Measurements from ENCODE around the gene PIR.

PIR gene

DNA sequence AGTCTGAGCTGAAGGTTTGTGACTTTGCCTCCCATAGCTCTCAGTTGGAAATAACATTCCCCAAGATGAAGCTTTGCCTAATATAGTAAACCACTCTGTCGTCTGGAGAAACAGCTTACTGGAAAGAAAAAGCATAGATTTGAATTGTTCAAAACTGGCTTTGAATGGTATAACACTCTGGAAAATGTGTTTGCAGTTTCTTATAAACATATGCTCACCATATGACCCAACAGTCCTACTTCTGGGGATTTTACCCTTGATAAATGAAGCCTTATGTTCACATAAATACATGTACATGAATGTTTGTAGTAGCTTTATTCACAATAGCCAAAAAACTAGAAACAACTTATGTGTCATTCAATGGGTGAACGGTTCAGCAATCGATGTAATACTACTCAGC lies 119.2 kb downstream of the PIR start:
- TF ChIP-seq FOXP2 (optimal IDR thresholded peaks at IDR 0.05; ENCODE audit: borderline replicate concordance, extremely low read depth, extremely low read length, insufficient read depth) (no peak), SIN3A (IDR thresholded peaks at IDR 0.05; ENCODE audit: borderline replicate concordance, insufficient read depth, low read length) (no peak), POLR2AphosphoS5 (IDR thresholded peaks at IDR 0.05; ENCODE audit: low read depth, low read length) (no peak), TAF1 (IDR thresholded peaks at IDR 0.05; ENCODE audit: borderline replicate concordance, insufficient read depth, low read length) (no peak)
- TF ChIP-seq, protein P1, sequence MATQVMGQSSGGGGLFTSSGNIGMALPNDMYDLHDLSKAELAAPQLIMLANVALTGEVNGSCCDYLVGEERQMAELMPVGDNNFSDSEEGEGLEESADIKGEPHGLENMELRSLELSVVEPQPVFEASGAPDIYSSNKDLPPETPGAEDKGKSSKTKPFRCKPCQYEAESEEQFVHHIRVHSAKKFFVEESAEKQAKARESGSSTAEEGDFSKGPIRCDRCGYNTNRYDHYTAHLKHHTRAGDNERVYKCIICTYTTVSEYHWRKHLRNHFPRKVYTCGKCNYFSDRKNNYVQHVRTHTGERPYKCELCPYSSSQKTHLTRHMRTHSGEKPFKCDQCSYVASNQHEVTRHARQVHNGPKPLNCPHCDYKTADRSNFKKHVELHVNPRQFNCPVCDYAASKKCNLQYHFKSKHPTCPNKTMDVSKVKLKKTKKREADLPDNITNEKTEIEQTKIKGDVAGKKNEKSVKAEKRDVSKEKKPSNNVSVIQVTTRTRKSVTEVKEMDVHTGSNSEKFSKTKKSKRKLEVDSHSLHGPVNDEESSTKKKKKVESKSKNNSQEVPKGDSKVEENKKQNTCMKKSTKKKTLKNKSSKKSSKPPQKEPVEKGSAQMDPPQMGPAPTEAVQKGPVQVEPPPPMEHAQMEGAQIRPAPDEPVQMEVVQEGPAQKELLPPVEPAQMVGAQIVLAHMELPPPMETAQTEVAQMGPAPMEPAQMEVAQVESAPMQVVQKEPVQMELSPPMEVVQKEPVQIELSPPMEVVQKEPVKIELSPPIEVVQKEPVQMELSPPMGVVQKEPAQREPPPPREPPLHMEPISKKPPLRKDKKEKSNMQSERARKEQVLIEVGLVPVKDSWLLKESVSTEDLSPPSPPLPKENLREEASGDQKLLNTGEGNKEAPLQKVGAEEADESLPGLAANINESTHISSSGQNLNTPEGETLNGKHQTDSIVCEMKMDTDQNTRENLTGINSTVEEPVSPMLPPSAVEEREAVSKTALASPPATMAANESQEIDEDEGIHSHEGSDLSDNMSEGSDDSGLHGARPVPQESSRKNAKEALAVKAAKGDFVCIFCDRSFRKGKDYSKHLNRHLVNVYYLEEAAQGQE (IDR thresholded peaks at IDR 0.05; ENCODE audit: insufficient read depth in 1 of 2, low read depth in 2 of 2, low read length in 2 of 2): no peak

DNA sequence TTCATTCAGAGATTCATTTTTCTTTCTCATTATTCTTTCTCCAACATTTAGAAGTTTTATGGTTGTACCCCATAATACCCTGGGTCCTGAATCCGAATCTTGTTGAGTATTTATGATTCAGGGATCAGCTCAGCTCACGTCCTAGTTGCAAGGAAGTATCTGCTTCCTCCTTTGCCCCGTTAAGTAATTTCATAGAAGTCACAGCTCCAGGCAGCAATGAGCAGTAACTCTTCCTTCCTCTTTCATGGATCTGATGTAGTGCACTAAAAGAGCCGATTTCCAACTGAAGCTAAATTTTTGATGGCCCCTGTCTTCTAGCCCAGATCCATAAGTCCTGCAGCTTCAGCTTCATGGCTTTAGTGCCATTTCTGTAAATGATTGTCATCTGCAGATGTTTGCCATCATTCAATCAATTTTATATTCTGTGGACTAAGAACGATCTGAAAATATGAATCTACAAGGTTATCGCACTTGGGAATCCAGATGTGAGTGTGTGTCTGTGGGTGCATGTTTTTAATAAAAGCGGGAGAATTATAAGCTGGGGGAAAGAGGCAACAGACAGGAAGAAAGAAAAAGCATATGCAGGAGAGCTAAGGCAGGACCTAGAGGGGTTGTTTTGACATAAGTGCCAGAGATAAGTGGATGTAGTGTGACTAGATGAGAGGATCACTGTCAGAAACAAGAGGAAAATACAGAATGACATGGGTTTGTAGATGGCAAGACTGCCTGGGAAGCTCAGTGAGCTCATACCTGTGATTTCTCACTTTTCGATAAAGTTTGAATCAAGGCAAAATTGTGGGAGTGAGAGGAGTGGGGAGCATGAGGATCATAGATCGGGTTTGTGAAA lies 126.4 kb downstream of the PIR start:
- TF ChIP-seq, protein P1 (IDR thresholded peaks at IDR 0.05; ENCODE audit: insufficient read depth in 1 of 2, low read depth in 2 of 2, low read length in 2 of 2): no peak
- TF ChIP-seq FOXP2 (optimal IDR thresholded peaks at IDR 0.05; ENCODE audit: borderline replicate concordance, extremely low read depth, extremely low read length, insufficient read depth): no peak

DNA sequence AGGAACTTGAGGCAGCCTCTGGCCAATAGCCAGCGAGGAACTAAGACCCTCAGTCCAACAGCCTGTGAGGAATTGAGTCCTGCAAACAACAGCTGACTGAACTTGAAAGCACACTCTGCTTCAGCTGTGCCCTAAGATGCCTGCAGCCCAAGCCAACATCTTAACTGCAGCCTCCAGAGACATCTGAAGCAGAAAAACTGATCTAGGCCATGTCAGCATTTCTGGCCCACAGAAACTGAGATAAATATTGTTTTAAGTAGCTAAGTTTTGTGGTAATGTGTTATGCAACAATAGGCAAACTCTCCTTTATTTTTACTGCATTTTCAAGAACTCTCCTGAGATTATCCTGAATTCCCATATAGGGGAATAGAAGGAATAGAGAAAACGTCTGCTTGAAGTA lies 133.4 kb downstream of the PIR start:
- TF ChIP-seq, protein P1 (IDR thresholded peaks at IDR 0.05; ENCODE audit: insufficient read depth in 1 of 2, low read depth in 2 of 2, low read length in 2 of 2): no peak
- no peak for TF ChIP-seq SIN3A (IDR thresholded peaks at IDR 0.05; ENCODE audit: borderline replicate concordance, insufficient read depth, low read length)
- TF ChIP-seq FOXP2 (optimal IDR thresholded peaks at IDR 0.05; ENCODE audit: borderline replicate concordance, extremely low read depth, extremely low read length, insufficient read depth): no peak
- TF ChIP-seq TAF1 (IDR thresholded peaks at IDR 0.05; ENCODE audit: borderline replicate concordance, insufficient read depth, low read length): no peak
- TF ChIP-seq POLR2AphosphoS5 (IDR thresholded peaks at IDR 0.05; ENCODE audit: low read depth, low read length): no peak

DNA sequence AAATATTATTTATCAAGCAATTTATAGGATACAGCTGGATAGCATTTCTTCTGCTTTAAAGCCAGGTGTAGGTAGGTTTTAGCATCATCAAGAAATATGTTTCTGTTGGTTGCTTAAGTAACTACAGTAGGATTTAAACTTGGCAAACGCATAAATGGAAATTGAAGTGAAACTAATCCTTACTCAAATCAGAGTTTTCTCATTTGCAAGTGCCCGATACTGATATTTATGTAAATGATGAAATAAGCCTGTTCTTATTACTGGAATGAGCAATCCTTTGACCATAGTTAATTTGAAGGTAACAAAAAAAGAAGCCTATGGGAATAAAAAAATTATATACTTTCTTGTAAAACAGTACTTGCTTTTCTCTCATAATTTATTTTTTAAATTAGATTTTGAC lies 134.6 kb downstream of the PIR start:
- TF ChIP-seq FOXP2 (optimal IDR thresholded peaks at IDR 0.05; ENCODE audit: borderline replicate concordance, extremely low read depth, extremely low read length, insufficient read depth): no peak
- TF ChIP-seq TAF1 (IDR thresholded peaks at IDR 0.05; ENCODE audit: borderline replicate concordance, insufficient read depth, low read length): no peak
- no peak for TF ChIP-seq SIN3A (IDR thresholded peaks at IDR 0.05; ENCODE audit: borderline replicate concordance, insufficient read depth, low read length)
- TF ChIP-seq POLR2AphosphoS5 (IDR thresholded peaks at IDR 0.05; ENCODE audit: low read depth, low read length): no peak
- TF ChIP-seq, protein P1 (IDR thresholded peaks at IDR 0.05; ENCODE audit: insufficient read depth in 1 of 2, low read depth in 2 of 2, low read length in 2 of 2): no peak

Data from PFSK-1 (cell line).